Muscle of back (tissue), 11 donors: ENCODE measurements around the gene AFM. TPM values are rescaled to one million over a fixed set of nuclear protein-coding genes. Genes with fewer than 3 reads are reported as not detected.
A peak's percentile ranks its signal among the peaks of the same experiment; 100 is the strongest.

Experiments used
- DNase-seq, 3 donors: peaks; one replicate each; pipeline versions ENCODE4 v3.0.0 to v3.0.0-alpha.2; 2013
- polyA plus RNA-seq, 10 donors: library from polyadenylated mRNA; unstranded; fragments of 120-200 nt; gene quantifications; one replicate each; pipeline ENCODE4 v1.2.1, GENCODE V29; 2013; ENCODE audit not compliant: insufficient read length in 10 of 10

Gene AFM
- polyA plus RNA-seq, 10 donors, result 0.08 TPM; not detected in 9

DNA sequence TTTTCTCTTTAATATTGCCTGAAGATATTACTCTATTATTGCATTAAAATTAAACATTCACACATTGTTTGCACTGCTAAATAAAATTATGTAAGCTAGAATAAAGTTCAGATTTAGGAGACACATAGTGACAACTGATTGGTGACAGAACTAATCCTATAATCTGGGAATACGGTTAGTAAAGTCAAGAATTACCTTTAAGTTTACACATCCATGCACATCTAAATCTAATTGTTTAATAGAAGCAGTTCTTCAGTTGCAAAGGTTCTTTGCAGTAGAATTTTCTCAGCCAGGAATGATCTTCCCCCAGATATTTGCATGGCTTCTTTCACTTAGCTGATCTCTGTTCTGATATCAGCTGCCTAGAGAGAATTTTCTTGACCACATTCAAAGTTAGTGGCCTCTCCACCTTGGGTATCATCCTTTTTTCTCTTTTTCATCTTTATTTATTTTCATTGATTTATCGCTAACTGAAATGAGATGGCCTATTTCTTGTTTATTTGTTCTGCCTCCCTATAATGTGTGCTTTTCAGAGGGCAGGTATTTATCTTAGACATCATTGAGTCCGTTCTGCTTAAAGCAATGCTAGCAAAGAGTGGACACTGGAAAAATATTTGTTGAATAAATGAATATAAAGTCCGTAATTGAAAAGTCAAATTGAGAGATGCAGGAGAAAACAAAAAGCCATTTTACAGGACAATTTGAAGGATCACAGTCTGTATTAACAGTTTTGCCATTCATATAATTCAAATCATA lies 32.9 kb upstream of the AFM start:
- DNase-seq, result no peak

DNA sequence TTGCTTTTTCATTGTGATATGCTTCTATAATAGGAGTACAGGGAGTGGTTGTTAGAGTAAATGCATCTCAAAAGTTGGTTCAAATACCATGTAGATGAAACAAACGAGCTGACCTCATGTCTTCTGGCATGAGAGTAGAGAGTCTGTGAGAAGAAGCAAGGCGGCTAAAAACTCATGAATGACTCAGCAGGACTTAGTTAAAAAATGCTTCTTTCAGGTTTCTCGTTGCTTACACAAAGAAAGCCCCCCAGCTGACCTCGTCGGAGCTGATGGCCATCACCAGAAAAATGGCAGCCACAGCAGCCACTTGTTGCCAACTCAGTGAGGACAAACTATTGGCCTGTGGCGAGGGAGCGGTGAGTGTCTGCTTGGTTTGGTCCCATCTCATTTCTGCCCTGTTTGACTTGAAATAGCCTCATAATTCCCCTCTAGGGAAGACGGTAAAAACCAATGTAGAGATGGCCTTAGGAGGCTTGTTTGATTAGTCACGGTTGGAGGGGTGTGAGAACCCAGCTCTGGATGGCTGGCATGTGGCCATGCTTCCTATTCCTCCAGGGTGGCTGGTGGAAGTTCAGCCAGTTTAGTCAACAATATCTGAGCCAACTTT lies 31.0 kb upstream of the AFM start:
- peak in 2 of 3 donors; percentile 17 to 77 for DNase-seq

DNA sequence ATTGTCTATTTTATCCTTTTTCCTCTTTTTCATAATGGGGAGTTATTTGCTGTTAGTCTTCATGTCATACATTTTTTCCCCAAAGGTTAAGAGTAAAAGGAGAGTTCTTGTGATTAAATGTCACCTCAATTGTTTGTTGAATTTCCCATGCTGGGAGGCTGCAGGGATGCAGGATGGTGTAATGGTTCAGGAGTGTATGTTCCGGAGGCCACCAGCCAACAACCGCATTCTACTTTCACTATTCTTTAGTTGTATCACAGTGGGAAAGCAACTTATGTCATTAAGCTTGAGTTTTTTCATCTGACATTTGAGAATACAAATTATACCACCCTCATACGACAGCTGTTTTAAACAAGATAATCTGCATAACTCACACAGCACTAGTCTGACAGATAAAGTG lies 30.1 kb upstream of the AFM start:
- DNase-seq, result peak in 2 of 3 donors; percentile 15 to 21

DNA sequence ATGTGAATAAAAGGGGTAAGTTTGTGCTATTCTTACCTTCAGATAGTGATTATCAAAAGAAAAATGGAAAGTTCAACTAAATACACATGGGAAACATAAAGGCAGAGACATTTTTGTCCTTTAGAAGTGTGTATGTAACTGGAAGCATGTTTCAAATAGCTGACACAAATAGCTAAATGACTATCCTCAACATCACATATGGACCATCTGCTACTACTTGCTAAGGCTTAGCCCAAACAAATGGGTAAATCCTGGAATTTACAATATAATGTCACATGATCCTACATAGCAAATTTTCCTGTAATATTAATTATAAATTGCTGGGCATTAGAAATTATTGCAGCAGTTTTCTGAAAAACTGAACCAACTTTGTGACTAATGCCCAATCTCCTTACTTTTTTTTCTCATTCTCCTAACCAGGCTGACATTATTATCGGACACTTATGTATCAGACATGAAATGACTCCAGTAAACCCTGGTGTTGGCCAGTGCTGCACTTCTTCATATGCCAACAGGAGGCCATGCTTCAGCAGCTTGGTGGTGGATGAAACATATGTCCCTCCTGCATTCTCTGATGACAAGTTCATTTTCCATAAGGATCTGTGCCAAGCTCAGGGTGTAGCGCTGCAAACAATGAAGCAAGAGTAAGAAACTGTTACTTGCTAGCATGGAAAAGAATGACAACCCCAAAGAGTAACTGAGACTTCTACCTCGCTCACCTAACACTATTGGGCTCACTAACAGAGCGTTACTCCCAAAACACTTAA lies 29.4 kb upstream of the AFM start:
- peak in 2 of 3 donors; percentile 12 to 15 for DNase-seq

- DNase-seq, result no peak
Measured at GRCh38 chr4:73452953-73453700, 28.4 kb upstream of the AFM start.

DNA sequence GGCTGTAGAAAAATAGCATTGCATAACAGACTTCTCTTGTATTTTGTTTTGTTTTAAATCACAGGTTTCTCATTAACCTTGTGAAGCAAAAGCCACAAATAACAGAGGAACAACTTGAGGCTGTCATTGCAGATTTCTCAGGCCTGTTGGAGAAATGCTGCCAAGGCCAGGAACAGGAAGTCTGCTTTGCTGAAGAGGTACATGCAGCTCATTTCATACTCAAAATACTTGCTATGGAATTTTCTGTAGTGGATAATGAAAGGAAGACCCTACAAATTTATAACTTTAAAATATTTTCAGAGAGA lies 27.9 kb upstream of the AFM start:
- no peak for DNase-seq

GRCh38 chr4:73454920-73455319 lies 26.6 kb upstream of the AFM start:
- DNase-seq, result no peak

DNA sequence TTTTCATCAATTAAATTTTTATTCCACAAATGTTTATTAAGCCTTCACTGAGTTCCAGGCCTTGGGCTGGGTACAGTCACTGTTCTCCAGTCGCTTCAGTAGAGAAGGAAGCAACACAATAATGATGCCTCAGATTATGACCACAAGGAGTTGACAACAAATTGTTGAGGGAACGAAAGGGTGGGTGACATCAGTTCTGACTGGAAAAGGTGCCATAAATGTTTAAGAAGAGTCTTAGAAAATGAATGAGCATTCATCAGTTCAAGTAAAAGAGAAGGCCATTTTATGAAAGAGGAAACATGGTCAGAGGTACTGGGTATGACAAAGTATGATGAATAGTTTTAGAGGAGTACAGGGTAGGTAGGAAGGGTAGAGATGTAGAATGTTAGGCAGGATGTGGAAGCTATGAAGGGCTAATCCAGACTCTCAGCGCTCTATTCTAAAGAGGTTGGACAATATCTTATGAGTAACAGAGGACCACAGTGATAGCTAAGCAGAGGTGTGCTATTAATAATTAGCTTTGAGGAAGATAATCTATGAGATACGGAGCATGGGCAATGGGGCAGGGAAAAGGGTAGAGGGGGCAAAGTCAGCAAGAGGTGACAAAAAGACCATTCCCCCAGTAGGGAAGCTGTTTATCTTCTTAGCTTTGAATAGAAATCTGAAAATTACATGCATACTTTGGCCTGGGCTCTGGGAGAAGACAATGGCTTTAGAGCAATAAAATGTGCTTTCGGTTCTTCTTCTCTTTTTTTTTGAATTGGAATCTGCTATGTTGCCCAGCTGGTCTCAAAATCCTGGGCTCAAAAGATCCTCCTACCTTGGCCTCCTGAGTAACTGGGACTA lies 25.1 kb upstream of the AFM start:
- no peak for DNase-seq

- no peak for DNase-seq
Measured at GRCh38 chr4:73458184-73459047, 23.1 kb upstream of the AFM start.

DNA sequence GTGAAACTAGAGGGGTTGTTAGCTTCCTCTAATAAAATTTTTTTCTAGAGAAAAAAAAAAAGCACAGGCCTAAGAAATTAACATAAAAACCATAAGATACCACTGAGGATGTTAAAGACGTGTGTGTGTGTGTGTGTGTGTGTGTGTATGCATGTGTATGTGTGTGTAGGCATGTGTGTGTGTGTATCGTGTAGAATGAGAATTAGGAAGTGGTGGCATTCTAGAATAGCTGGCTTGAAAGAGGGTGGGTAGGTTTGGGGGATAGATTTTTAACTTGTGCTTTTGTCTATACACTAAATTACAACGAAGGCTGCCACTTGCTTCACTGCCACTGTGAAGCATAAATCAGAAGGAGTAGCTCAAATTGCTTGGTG lies 22.5 kb upstream of the AFM start:
- DNase-seq, result no peak

GRCh38 chr4:73460913-73461522 lies 20.5 kb upstream of the AFM start:
- no peak for DNase-seq

GRCh38 chr4:73468170-73468569 lies 13.4 kb upstream of the AFM start:
- DNase-seq, result no peak

DNA sequence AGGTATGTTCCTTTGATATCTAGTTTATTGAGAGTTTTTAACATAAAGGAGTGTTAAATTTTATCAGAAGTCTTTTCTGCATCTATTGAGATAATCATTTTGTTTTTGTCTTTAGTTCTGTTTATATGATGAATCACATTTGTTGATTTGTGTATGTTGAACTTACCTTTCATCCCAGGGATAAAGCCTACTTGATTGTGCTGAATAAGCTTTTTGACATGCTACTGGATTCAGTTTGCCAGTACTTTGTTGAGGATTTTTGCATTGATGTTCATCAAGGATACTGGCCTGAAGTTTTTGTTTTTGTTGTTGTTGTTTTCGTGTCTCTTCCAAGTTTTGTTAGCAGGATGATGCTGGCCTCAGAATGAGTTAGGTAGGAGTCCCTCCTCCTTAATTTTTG lies 10.8 kb upstream of the AFM start:
- DNase-seq, result no peak

GRCh38 chr4:73477176-73477575 lies 4.4 kb upstream of the AFM start:
- no peak for DNase-seq

DNA sequence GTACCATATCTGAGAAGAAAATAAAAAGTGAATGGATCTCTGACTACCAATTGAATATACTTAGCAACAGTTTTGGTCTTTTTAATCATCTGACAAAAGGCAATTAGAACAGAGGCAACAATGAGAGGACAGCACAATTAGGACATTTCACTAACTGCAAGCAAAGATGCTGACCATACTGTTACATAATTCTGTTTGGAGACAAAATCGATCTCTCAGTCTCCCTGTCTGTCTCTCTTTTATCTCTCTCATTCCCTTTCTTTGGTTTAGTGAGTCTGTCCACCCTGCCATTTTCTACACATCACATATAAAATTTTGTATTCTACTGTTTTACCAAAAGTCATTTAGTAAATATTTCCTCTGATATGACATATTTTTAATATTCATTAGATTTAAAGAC lies 2.2 kb upstream of the AFM start:
- no peak for DNase-seq

- no peak for DNase-seq
Measured at GRCh38 chr4:73485085-73485484, 3.5 kb downstream of the AFM start.

- no peak for DNase-seq
Measured at GRCh38 chr4:73485596-73485995, 4.1 kb downstream of the AFM start.

- no peak for DNase-seq
Measured at GRCh38 chr4:73486497-73486896, 5.0 kb downstream of the AFM start.

- no peak for DNase-seq
Measured at GRCh38 chr4:73487233-73487632, 5.7 kb downstream of the AFM start.
